Activated T-cell treated with anti-CD3 and anti-CD28 coated beads, Interleukin-2, amount 50 U/mL, for 1 hour (primary cell): ENCODE measurements around the gene FXYD3.
A peak's percentile ranks its signal among the peaks of the same experiment; 100 is the strongest.
"Not testable (repeated sequence)": the region's sequence is repeated elsewhere in the genome, so short reads cannot be mapped to it uniquely, and the experiment has no call there.

Experiments
- DNase-seq: peaks from one replicate; pipeline ENCODE4 v3.0.0-alpha.2; 2020

FXYD3 gene

GRCh38 chr19:35125749-35126623 is 10.4 kb downstream of the FXYD3 start:
- DNase-seq = no peak

GRCh38 chr19:35126624-35126959 is 11.0 kb downstream of the FXYD3 start:
- no peak for DNase-seq

- no peak for DNase-seq
Observed at GRCh38 chr19:35127871-35128270, 12.2 kb downstream of the FXYD3 start.

GRCh38 chr19:35128398-35129057 is 12.9 kb downstream of the FXYD3 start:
- DNase-seq = no peak

GRCh38 chr19:35129724-35130274 is 14.2 kb downstream of the FXYD3 start:
- DNase-seq = not testable (repeated sequence)

GRCh38 chr19:35130761-35131720 is 15.4 kb downstream of the FXYD3 start:
- no peak for DNase-seq

GRCh38 chr19:35132254-35132653 is 16.6 kb downstream of the FXYD3 start:
- no peak for DNase-seq

GRCh38 chr19:35133826-35134225 is 18.2 kb downstream of the FXYD3 start:
- no peak for DNase-seq

- DNase-seq = no peak
Observed at GRCh38 chr19:35134601-35135242, 19.1 kb downstream of the FXYD3 start, which contains the start of gene LGI4. Gene LGI4 (minus strand): TSS chr19:35135059. CDS start chr19:35134680, 379 bp downstream.

- peak; percentile 71 for DNase-seq
Observed at GRCh38 chr19:35135389-35135909, 19.8 kb downstream of the FXYD3 start.

GRCh38 chr19:35136231-35136630 is 20.6 kb downstream of the FXYD3 start:
- DNase-seq = no peak

GRCh38 chr19:35136977-35137702 is 21.5 kb downstream of the FXYD3 start:
- DNase-seq = no peak

- no peak for DNase-seq
Observed at GRCh38 chr19:35138305-35138892, 22.8 kb downstream of the FXYD3 start, which contains the start of gene FXYD1. Gene FXYD1 (plus strand): TSS chr19:35138824. CDS start chr19:35140080, 1,256 bp downstream.

GRCh38 chr19:35140207-35140961 is 24.8 kb downstream of the FXYD3 start:
- no peak for DNase-seq

GRCh38 chr19:35140962-35141836 is 25.6 kb downstream of the FXYD3 start:
- peak; percentile 97 for DNase-seq

GRCh38 chr19:35141837-35142605 is 26.4 kb downstream of the FXYD3 start:
- DNase-seq = no peak

GRCh38 chr19:35142606-35143230 is 27.1 kb downstream of the FXYD3 start:
- DNase-seq = peak; percentile 84
